ENCODE measurements around the gene ETS2.

Gene ETS2

GRCh38 chr21:38813143-38813542, 7.4 kb downstream of the ETS2 start:
- H3K4me1 ChIP-seq (ENCODE audit: insufficient read depth, low read length) = peaks cover 64% of the 10 kb centered on the region
- peak overlapping the region; percentile 77 for H3K27ac ChIP-seq (ENCODE audit: low read depth, low read length)
- H3K4me3 ChIP-seq (ENCODE audit: low read depth in 1 of 2, low read length in 2 of 2) = no peak overlapping the region

GRCh38 chr21:38813547-38813946, 7.8 kb downstream of the ETS2 start:
- Histone ChIP-seq H3K9ac (ENCODE audit: low read length) (no peak overlapping the region), H3K4me3 (ENCODE audit: low read depth in 1 of 2, low read length in 2 of 2) (no peak overlapping the region), H3K4me1 (ENCODE audit: insufficient read depth, low read length) (peaks cover 64% of the 10 kb centered on the region)

More at GRCh38 chr21:38813143-38813542, 7.4 kb downstream of the ETS2 start:
- Histone ChIP-seq H3K9me3 (ENCODE audit: low read length) (no peaks in the 10 kb centered on the region), H3K36me3 (ENCODE audit: insufficient read depth, low read length) (peaks cover 64% of the 10 kb centered on the region), H3K9ac (ENCODE audit: low read length) (no peak overlapping the region), H3K27me3 (ENCODE audit: control insufficient read depth in 1 of 2, insufficient read depth in 2 of 2, low read length in 2 of 2) (no peaks in the 10 kb centered on the region)

GRCh38 chr21:38814126-38815059, 8.7 kb downstream of the ETS2 start:
- Histone ChIP-seq H3K4me1 (ENCODE audit: insufficient read depth, low read length) (peaks cover 63% of the 10 kb centered on the region), H3K36me3 (ENCODE audit: insufficient read depth, low read length) (peaks cover 72% of the 10 kb centered on the region)

More at GRCh38 chr21:38813547-38813946, 7.8 kb downstream of the ETS2 start:
- H3K27me3 ChIP-seq (ENCODE audit: control insufficient read depth in 1 of 2, insufficient read depth in 2 of 2, low read length in 2 of 2) = no peaks in the 10 kb centered on the region
- peak overlapping the region; percentile 77 for H3K27ac ChIP-seq (ENCODE audit: low read depth, low read length)
- peaks cover 64% of the 10 kb centered on the region for H3K36me3 ChIP-seq (ENCODE audit: insufficient read depth, low read length)
- no peaks in the 10 kb centered on the region for H3K9me3 ChIP-seq (ENCODE audit: low read length)

GRCh38 chr21:38815060-38815405, 9.3 kb downstream of the ETS2 start:
- Histone ChIP-seq H3K27ac (ENCODE audit: low read depth, low read length) (peak overlapping the region; percentile 77), H3K4me3 (ENCODE audit: low read depth in 1 of 2, low read length in 2 of 2) (no peak overlapping the region), H3K4me1 (ENCODE audit: insufficient read depth, low read length) (peaks cover 63% of the 10 kb centered on the region), H3K27me3 (ENCODE audit: control insufficient read depth in 1 of 2, insufficient read depth in 2 of 2, low read length in 2 of 2) (no peaks in the 10 kb centered on the region), H3K36me3 (ENCODE audit: insufficient read depth, low read length) (peaks cover 74% of the 10 kb centered on the region), H3K9me3 (ENCODE audit: low read length) (no peaks in the 10 kb centered on the region), H3K9ac (ENCODE audit: low read length) (no peak overlapping the region)

More at GRCh38 chr21:38814126-38815059, 8.7 kb downstream of the ETS2 start:
- no peaks in the 10 kb centered on the region for H3K27me3 ChIP-seq (ENCODE audit: control insufficient read depth in 1 of 2, insufficient read depth in 2 of 2, low read length in 2 of 2)
- no peak overlapping the region for H3K9ac ChIP-seq (ENCODE audit: low read length)
- no peak overlapping the region for H3K4me3 ChIP-seq (ENCODE audit: low read depth in 1 of 2, low read length in 2 of 2)
- no peaks in the 10 kb centered on the region for H3K9me3 ChIP-seq (ENCODE audit: low read length)
- H3K27ac ChIP-seq (ENCODE audit: low read depth, low read length) = peak overlapping the region; percentile 77

- Histone ChIP-seq H3K27ac (ENCODE audit: low read depth, low read length) (peak overlapping the region; percentile 14), H3K27me3 (ENCODE audit: control insufficient read depth in 1 of 2, insufficient read depth in 2 of 2, low read length in 2 of 2) (no peaks in the 10 kb centered on the region), H3K9ac (ENCODE audit: low read length) (no peak overlapping the region), H3K9me3 (ENCODE audit: low read length) (no peaks in the 10 kb centered on the region), H3K36me3 (ENCODE audit: insufficient read depth, low read length) (peaks cover 79% of the 10 kb centered on the region), H3K4me3 (ENCODE audit: low read depth in 1 of 2, low read length in 2 of 2) (no peak overlapping the region), H3K4me1 (ENCODE audit: insufficient read depth, low read length) (peaks cover 53% of the 10 kb centered on the region)
Observed at GRCh38 chr21:38816400-38816977, 10.8 kb downstream of the ETS2 start.

GRCh38 chr21:38817371-38818324, 11.9 kb downstream of the ETS2 start:
- Histone ChIP-seq H3K36me3 (ENCODE audit: insufficient read depth, low read length) (peaks cover 91% of the 10 kb centered on the region), H3K4me3 (ENCODE audit: low read depth in 1 of 2, low read length in 2 of 2) (no peak overlapping the region), H3K4me1 (ENCODE audit: insufficient read depth, low read length) (peaks cover 52% of the 10 kb centered on the region), H3K27me3 (ENCODE audit: control insufficient read depth in 1 of 2, insufficient read depth in 2 of 2, low read length in 2 of 2) (no peaks in the 10 kb centered on the region), H3K9me3 (ENCODE audit: low read length) (no peaks in the 10 kb centered on the region), H3K27ac (ENCODE audit: low read depth, low read length) (peak overlapping the region; percentile 46), H3K9ac (ENCODE audit: low read length) (no peak overlapping the region)

GRCh38 chr21:38818325-38818723, 12.6 kb downstream of the ETS2 start:
- Histone ChIP-seq H3K9ac (ENCODE audit: low read length) (no peak overlapping the region), H3K27me3 (ENCODE audit: control insufficient read depth in 1 of 2, insufficient read depth in 2 of 2, low read length in 2 of 2) (no peaks in the 10 kb centered on the region), H3K4me3 (ENCODE audit: low read depth in 1 of 2, low read length in 2 of 2) (no peak overlapping the region), H3K27ac (ENCODE audit: low read depth, low read length) (peak overlapping the region; percentile 1), H3K4me1 (ENCODE audit: insufficient read depth, low read length) (peaks cover 46% of the 10 kb centered on the region), H3K9me3 (ENCODE audit: low read length) (no peaks in the 10 kb centered on the region), H3K36me3 (ENCODE audit: insufficient read depth, low read length) (peaks cover 89% of the 10 kb centered on the region)

- Histone ChIP-seq H3K36me3 (ENCODE audit: insufficient read depth, low read length) (peaks cover 83% of the 10 kb centered on the region), H3K4me1 (ENCODE audit: insufficient read depth, low read length) (peaks cover 47% of the 10 kb centered on the region), H3K27me3 (ENCODE audit: control insufficient read depth in 1 of 2, insufficient read depth in 2 of 2, low read length in 2 of 2) (no peaks in the 10 kb centered on the region), H3K9ac (ENCODE audit: low read length) (no peak overlapping the region), H3K4me3 (ENCODE audit: low read depth in 1 of 2, low read length in 2 of 2) (no peak overlapping the region), H3K27ac (ENCODE audit: low read depth, low read length) (no peak overlapping the region), H3K9me3 (ENCODE audit: low read length) (no peaks in the 10 kb centered on the region)
Observed at GRCh38 chr21:38819051-38819718, 13.5 kb downstream of the ETS2 start.

- H3K36me3 ChIP-seq (ENCODE audit: insufficient read depth, low read length) = peaks cover 77% of the 10 kb centered on the region
- no peaks in the 10 kb centered on the region for H3K27me3 ChIP-seq (ENCODE audit: control insufficient read depth in 1 of 2, insufficient read depth in 2 of 2, low read length in 2 of 2)
- peak overlapping the region; percentile 13 for H3K27ac ChIP-seq (ENCODE audit: low read depth, low read length)
- H3K9ac ChIP-seq (ENCODE audit: low read length) = no peak overlapping the region
- no peak overlapping the region for H3K4me3 ChIP-seq (ENCODE audit: low read depth in 1 of 2, low read length in 2 of 2)
- peaks cover 47% of the 10 kb centered on the region for H3K4me1 ChIP-seq (ENCODE audit: insufficient read depth, low read length)
- H3K9me3 ChIP-seq (ENCODE audit: low read length) = no peaks in the 10 kb centered on the region
Observed at GRCh38 chr21:38819719-38820159, 14.0 kb downstream of the ETS2 start.

- Histone ChIP-seq H3K27me3 (ENCODE audit: control insufficient read depth in 1 of 2, insufficient read depth in 2 of 2, low read length in 2 of 2) (no peaks in the 10 kb centered on the region), H3K27ac (ENCODE audit: low read depth, low read length) (peak overlapping the region; percentile 13), H3K36me3 (ENCODE audit: insufficient read depth, low read length) (peaks cover 70% of the 10 kb centered on the region), H3K4me1 (ENCODE audit: insufficient read depth, low read length) (peaks cover 46% of the 10 kb centered on the region), H3K4me3 (ENCODE audit: low read depth in 1 of 2, low read length in 2 of 2) (no peak overlapping the region), H3K9ac (ENCODE audit: low read length) (no peak overlapping the region), H3K9me3 (ENCODE audit: low read length) (no peaks in the 10 kb centered on the region)
Observed at GRCh38 chr21:38820471-38821239, 14.9 kb downstream of the ETS2 start.

Measured in muscle layer of colon (tissue), 2 donors.